Aorta (tissue), 5 donors: ENCODE data around the gene TERT. TPM values are rescaled to one million over a fixed set of nuclear protein-coding genes. Genes with fewer than 3 reads are reported as not detected.

Source experiments
- ATAC-seq: fragments of 200-7000 bp; cut with Tn5 transposase; one replicate; pipeline ENCODE4 v1.9.1; 2022; ENCODE audit warnings: moderate library complexity; ENCODE audit not compliant: low FRiP score
- DNase-seq, 2 donors: peaks; one replicate each; pipeline ENCODE4 v3.0.0-alpha.2; 2020
- H3K27ac ChIP-seq, 2 donors: one replicate each; pipeline ENCODE4 v1.5.1; 2013; ENCODE audit warnings: low read length in 2 of 2, mild to moderate bottlenecking in 2 of 2, moderate library complexity in 2 of 2, control low read depth in 1 of 2, inconsistent platforms in 1 of 2, low read depth in 1 of 2
- H3K27me3 ChIP-seq, 2 donors: one replicate each; pipeline ENCODE4 v1.6.1; 2013; ENCODE audit warnings: control low read depth in 1 of 2, low read length in 1 of 2, mild to moderate bottlenecking in 1 of 2, moderate library complexity in 1 of 2; ENCODE audit not compliant: insufficient read depth in 2 of 2, control insufficient read depth in 1 of 2
- H3K36me3 ChIP-seq, 2 donors: one replicate each; pipeline ENCODE4 v1.6.1; 2013; ENCODE audit warnings: control low read depth in 1 of 2, low read length in 1 of 2, mild to moderate bottlenecking in 1 of 2; ENCODE audit not compliant: insufficient read depth in 2 of 2, control insufficient read depth in 1 of 2
- H3K4me1 ChIP-seq, 2 donors: one replicate each; pipeline ENCODE4 v1.6.1; 2013; ENCODE audit warnings: low read length in 2 of 2, control low read depth in 1 of 2, mild to moderate bottlenecking in 1 of 2, moderate library complexity in 1 of 2; ENCODE audit not compliant: insufficient read depth in 2 of 2, control insufficient read depth in 1 of 2
- H3K4me3 ChIP-seq, 2 donors: one replicate each; pipeline ENCODE4 v1.5.1; 2013; ENCODE audit warnings: low read length in 2 of 2, control low read depth in 1 of 2, mild to moderate bottlenecking in 1 of 2
- H3K9me3 ChIP-seq: one replicate; pipeline ENCODE4 v1.6.1; 2013; ENCODE audit warnings: mild to moderate bottlenecking, low read length; ENCODE audit not compliant: control insufficient read depth
- WGBS, 2 donors: extraction: QIAGEN DNeasy Blood & Tissue Kit; methylation state at CpG; one replicate each; pipeline ENCODE4 v1.1.7; 2013; 5-methylcytosine and 5-hydroxymethylcytosine counted together
- intact Hi-C, 2 donors: fragments of 100-400 bp; cut with DNase I; formaldehyde crosslinking; loops; one replicate each; pipeline versions ENCODE4 v1.14.2 to v1.15.0; 2022
- polyA plus RNA-seq, 2 donors: library from polyadenylated mRNA; stranded (reverse); fragments of 200-250 nt; gene quantifications; one replicate each; pipeline ENCODE4 v1.2.3, GENCODE V29; 2013
- total RNA-seq, 2 donors: library from RNA; stranded (reverse); fragmentation: NEBNext Ultra II Directional; extraction: Animal tissue kit (Norgen Biotek cat#: 25700); gene quantifications; one replicate each; pipeline ENCODE4 v1.2.1, GENCODE V29; 2021
- donor health status: healthy with polysubstance abuse.
- donor health status: Bipolar disorder and iron deficiency.
- donor health status: DM: no; HTN: no; CAD: no.
- donor health status: DM: no; HTN: no; CAD: no.
- donor health status: DM: yes; HTN: yes; CAD: no.

The TERT gene
- total and polyA plus RNA-seq, 4 donors: not detected

DNA sequence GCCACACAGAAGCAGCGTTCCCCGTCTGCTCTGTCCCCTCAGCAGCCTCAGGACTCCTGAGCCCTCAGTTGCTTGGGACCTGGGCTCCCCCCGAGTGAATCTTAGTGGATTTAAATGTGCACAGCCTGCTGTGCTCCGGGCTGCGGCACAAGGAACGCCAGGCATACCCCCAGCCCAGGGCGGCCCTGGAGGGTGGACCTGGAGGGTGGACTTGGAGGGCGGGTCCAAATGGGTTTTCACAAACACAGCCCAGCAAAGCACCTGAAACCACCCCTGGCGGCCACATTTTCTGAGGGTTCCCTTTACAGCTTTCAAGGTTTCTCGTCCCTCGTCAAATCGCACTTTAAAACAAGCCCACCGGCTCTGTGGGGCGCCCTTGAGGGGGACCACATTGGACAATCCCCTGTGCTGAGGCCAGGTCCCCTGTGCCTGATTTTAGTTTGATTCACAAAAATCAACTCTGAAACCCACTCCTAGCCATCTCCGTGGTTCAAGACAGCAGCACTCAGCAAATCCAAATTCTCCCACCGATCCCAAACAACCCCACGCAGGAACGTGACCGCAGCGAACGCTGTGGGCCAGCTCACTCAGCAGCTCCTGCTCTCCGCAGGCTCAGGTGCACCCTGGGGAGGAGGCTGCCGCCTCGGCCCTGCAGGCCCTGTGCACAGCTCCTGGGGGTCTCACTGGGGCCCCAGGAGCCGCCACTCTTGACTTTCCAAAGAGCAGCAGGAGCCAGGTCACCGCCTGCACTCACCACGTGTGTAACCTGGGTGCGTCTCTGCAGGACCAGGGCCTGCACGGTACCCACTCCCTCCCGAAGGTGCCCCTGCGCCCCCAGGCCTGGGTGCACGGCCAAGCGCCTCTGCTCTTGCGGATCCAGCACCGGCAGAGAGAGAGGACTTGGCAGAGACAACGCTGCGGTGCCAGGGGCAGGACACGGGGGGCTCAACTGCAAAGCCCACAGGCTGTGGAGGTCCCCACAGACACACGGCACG is 29.1 kb downstream of the TERT start:
- peaks cover 5% of the 10 kb centered on the region for H3K9me3 ChIP-seq

DNA sequence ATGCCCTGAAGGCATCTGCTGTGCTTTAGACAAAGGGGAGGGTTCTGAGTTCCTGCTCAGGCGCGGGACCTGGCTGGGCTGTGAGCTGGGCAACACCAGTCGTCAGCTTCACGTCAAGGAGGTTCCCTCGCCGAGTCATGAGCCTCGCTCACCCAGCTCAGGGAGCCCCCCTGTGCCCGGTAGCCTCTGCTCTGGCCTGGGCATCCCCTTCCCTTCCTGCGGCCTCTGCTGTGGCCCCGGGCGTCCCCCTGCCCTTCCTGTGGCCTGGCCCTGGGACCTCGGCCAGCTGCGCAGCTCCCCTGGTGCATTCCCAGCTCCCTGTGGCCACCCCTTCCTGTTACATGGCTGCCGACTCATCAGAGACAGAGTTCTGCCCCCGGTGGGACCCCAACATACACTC is 29.8 kb downstream of the TERT start:
- intact Hi-C loops: no loop called here
- 77 to 79% methylated on average over 13 to 15 of the region's 15 CpGs for WGBS, 2 donors
- Histone ChIP-seq H3K4me3 (no peak overlapping the region), H3K4me1 (no peaks in the 10 kb centered on the region), H3K27me3 (no peaks in the 10 kb centered on the region), H3K9me3 (peaks cover 5% of the 10 kb centered on the region), H3K36me3 (no peaks in the 10 kb centered on the region), H3K27ac (no peak overlapping the region)
- DNase-seq (no peak), ATAC-seq (no peak)

More for the DNA sequence above, 29.1 kb downstream of the TERT start:
- intact Hi-C loops: no loop called here
- H3K27ac ChIP-seq: no peak overlapping the region
- H3K36me3 ChIP-seq: no peaks in the 10 kb centered on the region
- H3K4me3 ChIP-seq: no peak overlapping the region
- WGBS, 2 donors: 88 to 90% methylated on average over 40 of the region's 40 CpGs
- DNase-seq: no peak
- no peak for ATAC-seq
- no peaks in the 10 kb centered on the region for H3K27me3 ChIP-seq
- no peaks in the 10 kb centered on the region for H3K4me1 ChIP-seq

DNA sequence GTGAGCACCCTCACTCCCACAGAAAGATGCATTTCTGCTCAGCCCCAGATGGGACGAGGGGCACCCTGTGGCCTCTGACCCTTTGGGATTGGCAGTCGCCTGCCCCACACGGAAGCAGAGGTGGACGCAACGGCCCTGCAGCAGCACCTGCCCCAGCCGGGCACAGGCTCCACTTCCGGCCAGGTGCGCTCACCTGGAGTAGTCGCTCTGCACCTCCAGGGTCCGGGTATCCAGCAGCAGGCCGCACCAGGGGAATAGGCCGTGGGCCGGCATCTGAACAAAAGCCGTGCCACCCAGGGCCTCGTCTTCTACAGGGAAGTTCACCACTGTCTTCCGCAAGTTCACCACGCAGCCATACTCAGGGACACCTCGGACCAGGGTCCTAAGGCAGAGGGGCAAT is 30.7 kb downstream of the TERT start:
- DNase-seq (no peak), ATAC-seq (no peak)
- H3K4me1 ChIP-seq: no peaks in the 10 kb centered on the region
- H3K9me3 ChIP-seq: peaks cover 5% of the 10 kb centered on the region
- intact Hi-C loops: no loop called here
- 93% methylated on average over 18 of the region's 18 CpGs for WGBS, 2 donors
- no peak overlapping the region for H3K4me3 ChIP-seq
- H3K27ac ChIP-seq: no peak overlapping the region
- no peaks in the 10 kb centered on the region for H3K27me3 ChIP-seq
- H3K36me3 ChIP-seq: no peaks in the 10 kb centered on the region

DNA sequence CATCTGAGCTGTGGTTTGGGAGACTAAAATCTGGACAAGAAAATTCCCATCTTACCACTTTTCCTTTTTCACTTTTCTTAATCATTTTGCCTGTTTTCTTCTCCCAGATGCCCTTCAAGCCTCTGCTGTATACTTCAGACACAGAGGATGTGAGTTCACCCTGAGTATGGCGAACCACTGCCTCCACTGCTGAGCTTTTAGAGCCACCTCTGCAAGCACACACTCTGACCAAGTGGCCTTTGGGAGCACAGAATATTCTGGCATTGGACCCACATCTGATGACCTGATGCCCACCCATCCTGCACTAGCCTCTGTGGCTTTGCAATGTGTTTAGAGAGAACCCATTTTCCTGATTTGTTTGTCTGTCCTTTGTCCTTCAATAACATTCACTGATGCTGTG is 32.5 kb downstream of the TERT start:
- Histone ChIP-seq H3K4me3 (no peak overlapping the region), H3K4me1 (no peaks in the 10 kb centered on the region), H3K27ac (no peak overlapping the region), H3K36me3 (no peaks in the 10 kb centered on the region), H3K27me3 (no peaks in the 10 kb centered on the region), H3K9me3 (peaks cover 5% of the 10 kb centered on the region)
- whole genome bisulfite sequencing, 2 donors: 83 to 92% methylated on average over 1 of the region's 1 CpG
- no peak for ATAC-seq
- intact Hi-C loops: no loop called here
- no peak for DNase-seq

DNA sequence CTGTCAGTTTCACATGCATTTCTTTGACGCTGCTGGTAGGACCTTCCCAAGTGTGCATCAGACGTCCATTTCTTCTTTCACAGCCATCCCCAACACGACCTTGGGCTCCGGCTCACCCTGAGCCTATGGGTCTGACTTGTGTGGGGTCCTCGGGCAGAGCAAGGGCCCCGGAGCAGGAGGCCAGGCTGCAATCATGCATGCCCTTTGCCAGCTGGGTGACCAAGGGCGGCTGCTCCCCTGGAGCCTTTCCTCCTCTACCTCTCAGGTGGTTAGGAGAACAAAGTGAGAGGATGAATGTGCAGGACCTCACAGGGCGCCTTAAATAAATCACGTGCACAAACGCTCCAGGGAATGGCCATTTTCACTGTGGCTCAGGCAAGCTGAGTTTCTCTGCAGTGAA is 33.2 kb downstream of the TERT start:
- WGBS, 2 donors: 88 to 91% methylated on average over 10 of the region's 10 CpGs
- H3K27me3 ChIP-seq: no peaks in the 10 kb centered on the region
- DNase-seq (no peak), ATAC-seq (no peak)
- no peak overlapping the region for H3K27ac ChIP-seq
- H3K4me3 ChIP-seq: no peak overlapping the region
- no peaks in the 10 kb centered on the region for H3K36me3 ChIP-seq
- intact Hi-C loops: no loop called here
- no peaks in the 10 kb centered on the region for H3K4me1 ChIP-seq
- peaks cover 5% of the 10 kb centered on the region for H3K9me3 ChIP-seq

DNA sequence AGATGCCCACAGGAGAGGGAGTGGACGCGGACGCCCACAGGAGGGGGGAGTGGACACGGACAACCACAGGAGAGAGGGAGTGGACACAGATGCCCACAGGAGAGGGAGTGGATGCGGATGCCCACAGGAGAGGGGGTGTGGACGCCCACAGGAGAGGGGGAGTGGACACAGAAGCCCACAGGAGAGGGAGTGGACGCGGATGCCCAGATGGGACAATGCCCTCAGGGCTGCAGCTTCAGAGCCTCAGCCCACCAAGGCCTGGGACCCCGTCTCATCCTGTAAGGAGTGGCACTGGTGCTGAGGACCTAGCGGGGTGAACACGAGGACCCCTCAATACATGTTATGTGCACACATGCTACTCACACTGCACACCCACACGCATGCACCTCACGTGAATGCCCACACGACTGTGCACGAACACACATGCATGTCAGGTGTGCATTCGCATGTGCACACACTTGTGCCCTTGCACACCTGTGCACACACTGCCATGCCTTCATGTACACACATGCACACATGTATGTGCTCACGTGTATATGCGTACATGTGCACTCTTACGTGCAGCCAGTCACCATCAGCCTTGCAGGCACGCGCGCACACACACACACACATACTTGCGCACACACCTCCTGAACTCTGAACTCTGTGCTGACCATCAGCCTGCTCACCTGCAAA is 34.9 kb downstream of the TERT start:
- DNase-seq (no peak), ATAC-seq (no peak)
- H3K4me1 ChIP-seq: no peaks in the 10 kb centered on the region
- no peaks in the 10 kb centered on the region for H3K27me3 ChIP-seq
- WGBS, 2 donors: 94 to 95% methylated on average over 23 of the region's 23 CpGs
- intact Hi-C loops: no loop called here
- H3K9me3 ChIP-seq: peaks cover 5% of the 10 kb centered on the region
- no peaks in the 10 kb centered on the region for H3K36me3 ChIP-seq
- no peak overlapping the region for H3K27ac ChIP-seq
- H3K4me3 ChIP-seq: no peak overlapping the region

DNA sequence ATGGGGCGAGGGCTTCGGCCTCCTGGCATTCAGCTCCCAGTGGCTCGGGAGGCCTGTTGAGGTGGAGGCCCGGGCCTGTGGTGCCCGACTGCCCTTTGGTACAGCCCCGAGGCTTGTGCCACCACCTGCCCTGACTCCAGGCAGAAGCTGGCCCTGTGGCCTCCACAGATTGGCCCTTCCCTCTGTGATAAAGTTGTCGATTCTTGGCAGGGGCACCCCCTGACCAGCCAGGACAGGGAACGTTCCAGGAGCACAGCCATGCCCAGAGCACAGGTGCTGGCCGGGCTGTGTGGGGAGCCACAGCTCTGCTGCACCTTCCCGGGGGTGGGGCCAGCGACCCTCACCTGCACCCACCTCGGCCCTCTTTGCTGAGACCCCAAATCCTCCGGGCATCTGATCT is 37.0 kb downstream of the TERT start:
- no peak for ATAC-seq
- Histone ChIP-seq H3K36me3 (no peaks in the 10 kb centered on the region), H3K27ac (no peak overlapping the region), H3K27me3 (no peaks in the 10 kb centered on the region), H3K9me3 (peaks cover 5% of the 10 kb centered on the region), H3K4me1 (no peaks in the 10 kb centered on the region), H3K4me3 (no peak overlapping the region)
- 75 to 83% methylated on average over 13 of the region's 13 CpGs for WGBS, 2 donors
- intact Hi-C loops: no loop called here
- DNase-seq: no peak

DNA sequence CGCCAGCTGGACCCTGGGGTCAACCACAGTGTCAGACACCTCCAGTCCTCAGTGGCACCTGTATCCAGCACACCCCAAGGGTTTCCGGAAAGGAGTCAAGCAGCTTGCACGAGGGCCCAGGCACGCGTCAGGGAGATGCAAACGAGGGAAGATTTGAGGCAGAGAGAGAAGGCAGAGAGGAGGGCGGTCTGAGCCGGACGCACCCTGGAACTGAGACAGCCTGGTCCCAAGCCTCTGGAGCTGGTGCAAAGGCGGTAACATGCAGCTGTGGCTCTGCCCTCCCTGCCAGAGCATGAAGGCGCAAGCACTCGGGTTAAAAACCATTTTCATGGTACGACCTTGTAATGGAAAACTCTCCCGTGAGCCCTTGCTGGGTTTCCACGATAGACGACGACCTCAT is 37.5 kb downstream of the TERT start:
- no peak for ATAC-seq
- H3K4me3 ChIP-seq: no peak overlapping the region
- no peak for DNase-seq
- H3K27ac ChIP-seq: no peak overlapping the region
- intact Hi-C loops: no loop called here
- 81 to 84% methylated on average over 17 of the region's 17 CpGs for WGBS, 2 donors
- peaks cover 4% of the 10 kb centered on the region for H3K9me3 ChIP-seq
- no peaks in the 10 kb centered on the region for H3K4me1 ChIP-seq
- no peaks in the 10 kb centered on the region for H3K36me3 ChIP-seq
- no peaks in the 10 kb centered on the region for H3K27me3 ChIP-seq

DNA sequence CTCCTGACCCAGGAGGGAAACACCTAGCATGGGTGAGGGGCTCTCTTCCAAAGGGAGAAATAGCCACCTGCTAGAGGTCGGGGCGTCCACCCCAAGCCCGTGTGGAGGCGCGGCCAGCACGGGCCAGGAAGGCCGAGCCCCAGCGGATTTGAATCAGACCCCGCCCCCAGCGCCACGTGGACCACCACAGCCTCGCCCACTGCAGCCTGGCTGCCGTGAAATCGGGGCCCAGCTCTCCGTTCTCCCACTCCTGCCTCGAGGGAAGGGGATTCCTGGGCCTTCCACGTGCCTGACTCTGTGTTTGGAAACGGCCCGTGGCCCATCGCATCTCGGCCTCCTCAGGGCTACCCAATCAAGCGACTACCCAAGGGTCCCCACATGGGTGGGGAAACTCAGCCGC is 38.1 kb downstream of the TERT start:
- no peaks in the 10 kb centered on the region for H3K36me3 ChIP-seq
- no peak overlapping the region for H3K4me3 ChIP-seq
- no peaks in the 10 kb centered on the region for H3K4me1 ChIP-seq
- peaks cover 2% of the 10 kb centered on the region for H3K9me3 ChIP-seq
- intact Hi-C loops: no loop called here
- 79 to 83% methylated on average over 23 of the region's 23 CpGs for WGBS, 2 donors
- no peak for DNase-seq
- H3K27ac ChIP-seq: no peak overlapping the region
- H3K27me3 ChIP-seq: no peaks in the 10 kb centered on the region
- no peak for ATAC-seq
